SK-N-SH (cell line): Measurements from ENCODE around the gene PLXND1.

Experiments
- CTCF ChIP-seq: fragments of 200-600 bp; sonication (generic); IDR thresholded peaks from 2 replicates; pipeline ENCODE4 v1.6.1; 2017; ENCODE audit warnings: antibody characterized with exemption, mild to moderate bottlenecking, moderate library complexity
- EP300 ChIP-seq, 2 experiments: IDR thresholded peaks; 2 replicates each; pipeline versions ENCODE4 v1.4.0 to v1.6.1; 2012; ENCODE audit warnings: borderline replicate concordance in 1 of 2, low read depth in 1 of 2, low read length in 1 of 2
- FOXJ3 ChIP-seq: sonication (generic); formaldehyde crosslinking; IDR thresholded peaks from 2 replicates; pipeline ENCODE4 v1.5.1; 2020; ENCODE audit warnings: mild to moderate bottlenecking, missing genetic modification reagents
- FOXM1 ChIP-seq: IDR thresholded peaks from 2 replicates; pipeline ENCODE4 v1.4.0; 2012; ENCODE audit warnings: low read depth, mild to moderate bottlenecking
- IRF3 ChIP-seq: fragments of 150-350 bp; IDR thresholded peaks from 2 replicates; pipeline ENCODE4 v1.6.1; 2016; ENCODE audit warnings: mild to moderate bottlenecking, low read depth, low read length
- JUND ChIP-seq: IDR thresholded peaks from 2 replicates; pipeline ENCODE4 v1.4.0; 2012
- MAX ChIP-seq: IDR thresholded peaks from 2 replicates; pipeline ENCODE4 v1.4.0; 2012; ENCODE audit warnings: low read depth
- MXI1 ChIP-seq: IDR thresholded peaks from 2 replicates; pipeline ENCODE4 v1.6.1; 2012; ENCODE audit warnings: mild to moderate bottlenecking, low read depth, low read length, improper control_type of control experiment
- POLR2AphosphoS5 ChIP-seq: IDR thresholded peaks from 2 replicates; pipeline ENCODE4 v1.6.1; 2012; ENCODE audit warnings: low read depth, low read length
- REST ChIP-seq: IDR thresholded peaks from 2 replicates; pipeline ENCODE4 v1.6.1; 2012; ENCODE audit warnings: mild to moderate bottlenecking, low read depth, low read length, moderate library complexity
- SIN3A ChIP-seq: IDR thresholded peaks from 2 replicates; pipeline ENCODE4 v1.6.1; 2012; ENCODE audit warnings: low read depth, mild to moderate bottlenecking, low read length, moderate library complexity, borderline replicate concordance
- USF2 ChIP-seq: fragments of 150-350 bp; IDR thresholded peaks from 2 replicates; pipeline ENCODE4 v1.6.1; 2017; ENCODE audit warnings: antibody characterized with exemption, low read length, low read depth, borderline replicate concordance

- TF ChIP-seq IRF3, result no peak
- no peak for TF ChIP-seq FOXM1
- no peak for TF ChIP-seq CTCF
- TF ChIP-seq USF2, result no peak
- TF ChIP-seq MXI1, result no peak
- no peak for TF ChIP-seq REST
- TF ChIP-seq EP300 (IDR thresholded peaks at IDR 0.05; ENCODE audit: borderline replicate concordance in 1 of 2, low read depth in 1 of 2, low read length in 1 of 2), result no peak
- TF ChIP-seq FOXJ3 (CRISPR knock-in tag), result no peak
- no peak for TF ChIP-seq SIN3A
- TF ChIP-seq MAX, result no peak
- no peak for TF ChIP-seq POLR2AphosphoS5
- no peak for TF ChIP-seq JUND
Observed at GRCh38 chr3:129507181-129507831, 99.2 kb downstream of the PLXND1 start.
